Smooth muscle cell (in vitro differentiated cells): ENCODE results near the gene ADCY5. TPM values are rescaled to one million over a fixed set of nuclear protein-coding genes. Genes with fewer than 3 reads are reported as not detected.

Source experiments
- DNase-seq: peaks from one replicate; lab custom pipeline; 2025; ENCODE audit not compliant: unreplicated experiment; lab: John Stamatoyannopoulos, UW
- H2AFZ ChIP-seq: fragments of 200-600 bp; sonication (generic); 2 replicates; pipeline ENCODE4 v1.6.0; 2016; ENCODE audit warnings: antibody characterized with exemption, low read depth, mild to moderate bottlenecking
- H3F3A ChIP-seq: fragments of 200-600 bp; sonication (generic); 2 replicates; pipeline ENCODE4 v1.6.0; 2017; ENCODE audit warnings: antibody characterized with exemption, low read depth
- H3K27ac ChIP-seq: fragments of 200-600 bp; sonication (generic); 2 replicates; pipeline ENCODE4 v1.5.1; 2016; ENCODE audit warnings: low read depth, mild to moderate bottlenecking
- H3K27me3 ChIP-seq: fragments of 200-600 bp; sonication (generic); 2 replicates; pipeline ENCODE4 v1.6.1; 2016; ENCODE audit warnings: low read depth, mild to moderate bottlenecking
- H3K36me3 ChIP-seq: fragments of 200-600 bp; sonication (generic); 2 replicates; pipeline ENCODE4 v1.5.1; 2016; ENCODE audit warnings: low read depth
- H3K4me1 ChIP-seq: fragments of 200-600 bp; sonication (generic); 2 replicates; pipeline ENCODE4 v1.5.1; 2016; ENCODE audit warnings: low read depth
- H3K4me2 ChIP-seq: fragments of 200-600 bp; sonication (generic); 2 replicates; pipeline ENCODE4 v1.6.0; 2016; ENCODE audit warnings: mild to moderate bottlenecking
- H3K4me3 ChIP-seq: fragments of 200-600 bp; sonication (generic); 2 replicates; pipeline ENCODE4 v1.5.1; 2016; ENCODE audit warnings: mild to moderate bottlenecking
- H3K79me2 ChIP-seq: fragments of 200-600 bp; sonication (generic); 2 replicates; pipeline ENCODE4 v1.6.0; 2016; ENCODE audit warnings: low read depth, mild to moderate bottlenecking
- H3K9ac ChIP-seq: fragments of 200-600 bp; sonication (generic); 2 replicates; pipeline ENCODE4 v1.6.0; 2016; ENCODE audit warnings: low read depth
- H3K9me3 ChIP-seq: fragments of 200-600 bp; sonication (generic); replicated peaks from 2 replicates; pipeline ENCODE4 v1.5.1; 2016; ENCODE audit warnings: low read depth
- H4K20me1 ChIP-seq: fragments of 200-600 bp; sonication (generic); 2 replicates; pipeline ENCODE4 v1.6.0; 2016; ENCODE audit warnings: low read depth
- WGBS: methylation state at CpG from one replicate; pipeline ENCODE4 v1.1.7; 2016; ENCODE audit warnings: low lambda C conversion rate; 5-methylcytosine and 5-hydroxymethylcytosine counted together
- polyA plus RNA-seq: library from polyadenylated mRNA; unstranded; fragments of >200 nt; fragmentation: Nextera tagmentation; extraction: Ambion mirVana; gene quantifications from 2 replicates; pipeline ENCODE4 v1.2.1, GENCODE V29; 2016
- total RNA-seq: library from RNA; depleted of rRNA; stranded (reverse); fragments of >200 nt; gene quantifications from 2 replicates; pipeline ENCODE4 v1.2.3, GENCODE V29; 2014
- TF ChIP-seq, protein P1 (sequence below): fragments of 200-600 bp; sonication (generic); IDR thresholded peaks from 2 replicates; pipeline ENCODE4 v1.5.1; 2017; ENCODE audit warnings: borderline replicate concordance, mild to moderate bottlenecking, antibody characterized with exemption; ENCODE audit not compliant: insufficient read depth, poor library complexity, severe bottlenecking

ADCY5 gene
- total and polyA plus RNA-seq, 2 experiments from 2014 or later, result 0.50 to 0.58 TPM

- Histone ChIP-seq H3K79me2 (no peaks in the 10 kb centered on the region), H3K9ac (no peak overlapping the region), H3K4me2 (no peak overlapping the region), H2AFZ (no peak overlapping the region), H3K4me1 (no peaks in the 10 kb centered on the region), H3K36me3 (no peaks in the 10 kb centered on the region), H3K27ac (no peak overlapping the region), H4K20me1 (no peaks in the 10 kb centered on the region), H3F3A (no peaks in the 10 kb centered on the region), H3K4me3 (no peak overlapping the region), H3K27me3 (peaks cover 33% of the 10 kb centered on the region), H3K9me3 (no peaks in the 10 kb centered on the region)
- TF ChIP-seq, protein P1, sequence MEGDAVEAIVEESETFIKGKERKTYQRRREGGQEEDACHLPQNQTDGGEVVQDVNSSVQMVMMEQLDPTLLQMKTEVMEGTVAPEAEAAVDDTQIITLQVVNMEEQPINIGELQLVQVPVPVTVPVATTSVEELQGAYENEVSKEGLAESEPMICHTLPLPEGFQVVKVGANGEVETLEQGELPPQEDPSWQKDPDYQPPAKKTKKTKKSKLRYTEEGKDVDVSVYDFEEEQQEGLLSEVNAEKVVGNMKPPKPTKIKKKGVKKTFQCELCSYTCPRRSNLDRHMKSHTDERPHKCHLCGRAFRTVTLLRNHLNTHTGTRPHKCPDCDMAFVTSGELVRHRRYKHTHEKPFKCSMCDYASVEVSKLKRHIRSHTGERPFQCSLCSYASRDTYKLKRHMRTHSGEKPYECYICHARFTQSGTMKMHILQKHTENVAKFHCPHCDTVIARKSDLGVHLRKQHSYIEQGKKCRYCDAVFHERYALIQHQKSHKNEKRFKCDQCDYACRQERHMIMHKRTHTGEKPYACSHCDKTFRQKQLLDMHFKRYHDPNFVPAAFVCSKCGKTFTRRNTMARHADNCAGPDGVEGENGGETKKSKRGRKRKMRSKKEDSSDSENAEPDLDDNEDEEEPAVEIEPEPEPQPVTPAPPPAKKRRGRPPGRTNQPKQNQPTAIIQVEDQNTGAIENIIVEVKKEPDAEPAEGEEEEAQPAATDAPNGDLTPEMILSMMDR, result no peak
- WGBS, result 83% methylated on average over 13 of the region's 15 CpGs
- no peak for DNase-seq
Observed at GRCh38 chr3:123347691-123348264, 101.1 kb downstream of the ADCY5 start.

GRCh38 chr3:123347205-123347604, 101.7 kb downstream of the ADCY5 start:
- peaks cover 27% of the 10 kb centered on the region for H3K27me3 ChIP-seq
- H3K9me3 ChIP-seq, result no peaks in the 10 kb centered on the region
- 86% methylated on average over 4 of the region's 4 CpGs for WGBS
- H3K4me1 ChIP-seq, result no peaks in the 10 kb centered on the region
- H3K79me2 ChIP-seq, result no peaks in the 10 kb centered on the region
- no peak for DNase-seq
- H3K4me2 ChIP-seq, result no peak overlapping the region
- H3K4me3 ChIP-seq, result no peak overlapping the region
- no peaks in the 10 kb centered on the region for H3F3A ChIP-seq
- no peak overlapping the region for H3K9ac ChIP-seq
- no peak overlapping the region for H2AFZ ChIP-seq
- H3K27ac ChIP-seq, result no peak overlapping the region
- H3K36me3 ChIP-seq, result no peaks in the 10 kb centered on the region
- H4K20me1 ChIP-seq, result no peaks in the 10 kb centered on the region
- TF ChIP-seq, protein P1, result no peak

DNA sequence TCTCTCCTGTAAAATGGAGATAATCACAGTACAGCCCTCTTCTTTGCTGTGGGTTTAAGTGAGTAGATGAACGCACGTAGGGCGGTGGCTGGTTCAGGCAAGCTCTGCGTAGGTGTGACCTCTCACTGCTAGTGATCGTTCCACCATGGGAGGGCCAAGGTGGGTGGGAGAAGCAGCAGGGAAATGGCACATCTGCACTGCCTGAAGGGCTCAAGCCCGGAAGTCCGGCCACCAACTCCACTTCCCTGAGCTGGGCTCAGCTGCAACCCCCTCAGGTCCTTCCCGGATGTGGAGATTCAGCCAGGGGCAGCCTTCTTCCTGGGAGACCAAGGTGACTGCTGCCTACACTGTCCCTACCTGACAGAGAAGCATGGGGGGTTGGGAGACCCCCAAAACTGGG, 102.9 kb downstream of the ADCY5 start:
- Histone ChIP-seq H3K79me2 (no peaks in the 10 kb centered on the region), H2AFZ (no peak overlapping the region), H3K9me3 (no peaks in the 10 kb centered on the region), H3K4me3 (no peak overlapping the region), H3K36me3 (no peaks in the 10 kb centered on the region), H3K4me2 (no peak overlapping the region), H3K27ac (no peak overlapping the region), H3K27me3 (peaks cover 25% of the 10 kb centered on the region), H4K20me1 (no peaks in the 10 kb centered on the region), H3F3A (no peaks in the 10 kb centered on the region), H3K4me1 (no peaks in the 10 kb centered on the region), H3K9ac (no peak overlapping the region)
- TF ChIP-seq, protein P1, result no peak
- 94% methylated on average over 8 of the region's 8 CpGs for WGBS
- DNase-seq, result no peak

GRCh38 chr3:123344907-123345594, 103.8 kb downstream of the ADCY5 start:
- DNase-seq, result no peak
- H4K20me1 ChIP-seq, result no peaks in the 10 kb centered on the region
- 64% methylated on average over 13 of the region's 13 CpGs for WGBS

More at GRCh38 chr3:123344907-123345594, 103.8 kb downstream of the ADCY5 start:
- TF ChIP-seq, protein P1, result no peak
- H3K9ac ChIP-seq, result no peak overlapping the region
- no peak overlapping the region for H2AFZ ChIP-seq
- H3K27ac ChIP-seq, result no peak overlapping the region
- no peak overlapping the region for H3K4me2 ChIP-seq
- H3K4me1 ChIP-seq, result no peaks in the 10 kb centered on the region
- no peak overlapping the region for H3K4me3 ChIP-seq
- H3K36me3 ChIP-seq, result no peaks in the 10 kb centered on the region
- H3F3A ChIP-seq, result no peaks in the 10 kb centered on the region
- H3K27me3 ChIP-seq, result peaks cover 18% of the 10 kb centered on the region
- H3K9me3 ChIP-seq, result no peaks in the 10 kb centered on the region
- H3K79me2 ChIP-seq, result no peaks in the 10 kb centered on the region
